Activated naive CD4-positive, alpha-beta T cell treated with anti-CD3 and anti-CD28 coated beads, Interleukin-2, amount 10 ng/mL, durations not matched to agents 7 days and 5 days (primary cell): ENCODE data around the gene FRYL.

ENCODE experiments used
- CTCF ChIA-PET: fragments of 350-600 bp; sonication (Branson Sonifier 250); formaldehyde crosslinking; loops from one replicate; lab custom pipeline; 2021; ENCODE audit warnings: antibody characterized with exemption; lab: Charles Lee
- DNase-seq: peaks from one replicate; pipeline ENCODE4 v3.0.0-alpha.2; 2020
- H3K27ac Mint-ChIP-seq: one replicate; pipeline ENCODE4 v1.8.0; 2021; ENCODE audit warnings: mild to moderate bottlenecking, moderate library complexity, mixed read lengths
- H3K27me3 Mint-ChIP-seq: one replicate; pipeline ENCODE4 v1.8.0; 2021; ENCODE audit warnings: mild to moderate bottlenecking, mixed read lengths
- H3K36me3 Mint-ChIP-seq: one replicate; pipeline ENCODE4 v1.8.0; 2021; ENCODE audit warnings: mixed read lengths
- H3K4me1 Mint-ChIP-seq: one replicate; pipeline ENCODE4 v1.8.0; 2021; ENCODE audit warnings: mixed read lengths
- H3K4me3 Mint-ChIP-seq: one replicate; pipeline ENCODE4 v1.8.0; 2021; ENCODE audit warnings: mild to moderate bottlenecking, moderate library complexity, mixed read lengths
- H3K9me3 Mint-ChIP-seq: one replicate; pipeline ENCODE4 v1.8.0; 2021; ENCODE audit warnings: mixed read lengths

FRYL gene

GRCh38 chr4:48504026-48504330 lies 276.1 kb downstream of the FRYL start:
- H3K4me3 Mint-ChIP-seq = no peak overlapping the region
- H3K9me3 Mint-ChIP-seq = no peaks in the 10 kb centered on the region
- CTCF ChIA-PET = no interaction called here
- DNase-seq = no peak
- peaks cover 18% of the 10 kb centered on the region for H3K4me1 Mint-ChIP-seq
- no peaks in the 10 kb centered on the region for H3K27me3 Mint-ChIP-seq
- peaks cover 46% of the 10 kb centered on the region for H3K36me3 Mint-ChIP-seq
- H3K27ac Mint-ChIP-seq = no peak overlapping the region

GRCh38 chr4:48503233-48504025 lies 276.6 kb downstream of the FRYL start:
- no peaks in the 10 kb centered on the region for H3K27me3 Mint-ChIP-seq
- H3K27ac Mint-ChIP-seq = no peak overlapping the region
- no peaks in the 10 kb centered on the region for H3K9me3 Mint-ChIP-seq
- peaks cover 45% of the 10 kb centered on the region for H3K36me3 Mint-ChIP-seq
- H3K4me3 Mint-ChIP-seq = no peak overlapping the region
- CTCF ChIA-PET = no interaction called here
- DNase-seq = no peak
- peaks cover 22% of the 10 kb centered on the region for H3K4me1 Mint-ChIP-seq

GRCh38 chr4:48499551-48500066 lies 280.5 kb downstream of the FRYL start:
- Mint-ChIP-seq H3K36me3 (peaks cover 31% of the 10 kb centered on the region), H3K27me3 (no peaks in the 10 kb centered on the region), H3K9me3 (no peaks in the 10 kb centered on the region), H3K4me1 (peaks cover 22% of the 10 kb centered on the region), H3K4me3 (no peak overlapping the region), H3K27ac (no peak overlapping the region)
- DNase-seq = no peak
- CTCF ChIA-PET = no interaction called here

- no peak overlapping the region for H3K27ac Mint-ChIP-seq
- H3K9me3 Mint-ChIP-seq = no peaks in the 10 kb centered on the region
- peaks cover 3% of the 10 kb centered on the region for H3K27me3 Mint-ChIP-seq
- DNase-seq = no peak
- no peak overlapping the region for H3K4me3 Mint-ChIP-seq
- CTCF ChIA-PET = no interaction called here
- peaks cover 19% of the 10 kb centered on the region for H3K4me1 Mint-ChIP-seq
- H3K36me3 Mint-ChIP-seq = peaks cover 31% of the 10 kb centered on the region
Observed at GRCh38 chr4:48498895-48499294, 281.2 kb downstream of the FRYL start.

- CTCF ChIA-PET = no interaction called here
- peaks cover 20% of the 10 kb centered on the region for H3K36me3 Mint-ChIP-seq
- H3K27ac Mint-ChIP-seq = no peak overlapping the region
- H3K4me3 Mint-ChIP-seq = no peak overlapping the region
- H3K27me3 Mint-ChIP-seq = peaks cover 15% of the 10 kb centered on the region
- H3K4me1 Mint-ChIP-seq = peaks cover 18% of the 10 kb centered on the region
- DNase-seq = no peak
- no peaks in the 10 kb centered on the region for H3K9me3 Mint-ChIP-seq
Observed at GRCh38 chr4:48495941-48496340, 284.1 kb downstream of the FRYL start.

GRCh38 chr4:48493452-48494100 lies 286.5 kb downstream of the FRYL start:
- H3K27ac Mint-ChIP-seq = no peak overlapping the region
- peaks cover 4% of the 10 kb centered on the region for H3K36me3 Mint-ChIP-seq
- no peak for DNase-seq
- peaks cover 35% of the 10 kb centered on the region for H3K27me3 Mint-ChIP-seq
- no peak overlapping the region for H3K4me3 Mint-ChIP-seq
- no peaks in the 10 kb centered on the region for H3K9me3 Mint-ChIP-seq
- peaks cover 5% of the 10 kb centered on the region for H3K4me1 Mint-ChIP-seq
- CTCF ChIA-PET = no interaction called here

GRCh38 chr4:48491514-48492176 lies 288.4 kb downstream of the FRYL start:
- H3K4me1 Mint-ChIP-seq = peaks cover 4% of the 10 kb centered on the region
- H3K27me3 Mint-ChIP-seq = peaks cover 54% of the 10 kb centered on the region
- H3K9me3 Mint-ChIP-seq = no peaks in the 10 kb centered on the region
- no peak for DNase-seq
- no peak overlapping the region for H3K4me3 Mint-ChIP-seq
- peaks cover 3% of the 10 kb centered on the region for H3K36me3 Mint-ChIP-seq
- H3K27ac Mint-ChIP-seq = no peak overlapping the region
- CTCF ChIA-PET = no interaction called here

GRCh38 chr4:48490680-48491513 lies 289.2 kb downstream of the FRYL start:
- H3K4me3 Mint-ChIP-seq = no peak overlapping the region
- no peak overlapping the region for H3K27ac Mint-ChIP-seq
- CTCF ChIA-PET = no interaction called here
- H3K9me3 Mint-ChIP-seq = no peaks in the 10 kb centered on the region
- H3K36me3 Mint-ChIP-seq = peaks cover 3% of the 10 kb centered on the region
- no peak for DNase-seq
- peaks cover 4% of the 10 kb centered on the region for H3K4me1 Mint-ChIP-seq
- H3K27me3 Mint-ChIP-seq = peaks cover 54% of the 10 kb centered on the region

- CTCF ChIA-PET = no interaction called here
- H3K9me3 Mint-ChIP-seq = no peaks in the 10 kb centered on the region
Observed at GRCh38 chr4:48490012-48490679, 289.9 kb downstream of the FRYL start, which contains the start of gene ZAR1. TSS of gene ZAR1 (plus strand) at chr4:48490252. CDS start at chr4:48490292, 40 bp downstream.

GRCh38 chr4:48489683-48490011 lies 290.4 kb downstream of the FRYL start:
- H3K27ac Mint-ChIP-seq = no peak overlapping the region
- H3K4me3 Mint-ChIP-seq = peak overlapping the region; percentile 54
- H3K36me3 Mint-ChIP-seq = no peaks in the 10 kb centered on the region
- DNase-seq = no peak
- peaks cover 60% of the 10 kb centered on the region for H3K27me3 Mint-ChIP-seq
- H3K9me3 Mint-ChIP-seq = no peaks in the 10 kb centered on the region
- CTCF ChIA-PET = no interaction called here
- H3K4me1 Mint-ChIP-seq = peaks cover 8% of the 10 kb centered on the region

More at GRCh38 chr4:48490012-48490679, 289.9 kb downstream of the FRYL start, which contains the start of gene ZAR1:
- Mint-ChIP-seq H3K27ac (no peak within 1 kb of the TSS), H3K4me3 (peak within 1 kb of the TSS; percentile 54), H3K4me1 (peaks cover 4% of the 10 kb centered on the region), H3K27me3 (peaks cover 55% of the 10 kb centered on the region), H3K36me3 (no peaks in the 10 kb centered on the region)
- DNase-seq = no peak

- Mint-ChIP-seq H3K27me3 (peaks cover 77% of the 10 kb centered on the region), H3K4me1 (peaks cover 21% of the 10 kb centered on the region), H3K36me3 (no peaks in the 10 kb centered on the region), H3K4me3 (peak overlapping the region; percentile 11), H3K27ac (no peak overlapping the region), H3K9me3 (no peaks in the 10 kb centered on the region)
- no peak for DNase-seq
- CTCF ChIA-PET = interaction anchor here (1.0 kb wide), 1 partner anchor 39 kb away, joined by 3 read pairs; no protein-coding TSS in a partner anchor
Observed at GRCh38 chr4:48484494-48485168, 295.4 kb downstream of the FRYL start.

GRCh38 chr4:48483777-48484493 lies 296.1 kb downstream of the FRYL start:
- Mint-ChIP-seq H3K36me3 (no peaks in the 10 kb centered on the region), H3K4me1 (peaks cover 21% of the 10 kb centered on the region), H3K9me3 (no peaks in the 10 kb centered on the region), H3K27ac (no peak overlapping the region), H3K27me3 (peaks cover 74% of the 10 kb centered on the region), H3K4me3 (peak overlapping the region; percentile 11)
- CTCF ChIA-PET = no interaction called here
- DNase-seq = peak; percentile 38
